ENCODE data around the gene TMED3.

Gene TMED3

DNA sequence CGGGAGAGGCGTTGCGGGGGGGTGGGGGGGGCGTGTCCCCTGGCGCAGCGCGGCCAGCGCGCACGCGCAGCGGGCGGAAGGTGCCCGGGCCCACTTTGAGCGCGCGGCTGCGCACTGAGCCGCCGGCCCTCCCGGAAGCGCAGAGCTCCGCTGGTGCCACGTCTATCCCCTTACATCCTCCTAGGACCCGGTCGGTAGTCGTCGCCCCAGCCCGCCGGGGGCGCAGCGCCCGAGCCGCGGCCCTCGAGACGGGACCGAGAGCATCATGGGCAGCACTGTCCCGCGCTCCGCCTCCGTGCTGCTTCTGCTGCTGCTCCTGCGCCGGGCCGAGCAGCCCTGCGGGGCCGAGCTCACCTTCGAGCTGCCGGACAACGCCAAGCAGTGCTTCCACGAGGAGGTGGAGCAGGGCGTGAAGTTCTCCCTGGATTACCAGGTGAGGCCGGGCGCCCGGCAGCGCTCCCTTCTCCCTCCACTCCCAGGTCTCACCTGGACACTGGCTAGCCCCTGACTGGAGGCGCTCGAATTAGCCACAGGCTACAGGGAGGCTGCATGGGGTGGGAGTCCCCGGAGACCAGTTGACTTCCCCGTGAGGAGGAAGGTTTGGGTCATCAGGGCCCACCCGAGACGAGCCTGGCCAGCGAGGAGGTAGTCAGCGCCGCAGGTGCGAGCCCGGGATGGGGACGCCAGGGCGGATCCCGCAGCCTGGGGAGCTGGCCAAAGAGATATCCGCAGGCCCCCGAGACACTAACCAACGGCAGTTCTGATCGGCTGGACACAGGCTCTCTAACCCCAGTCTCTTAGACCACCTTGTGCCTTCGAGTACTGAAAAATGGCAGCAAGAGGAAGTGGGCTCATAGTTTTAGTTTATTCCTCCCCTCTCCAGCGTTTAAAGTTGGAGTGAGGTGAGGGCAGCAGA lies at the start of gene TMED3:
Gene TMED3 (plus strand): TSS at position 128 of the 916 bp plus-strand sequence. CDS start 138 bp downstream, at position 266.
- DNase-seq: peak; percentile 81 to 96 (median 95)

- no peak for DNase-seq
Observed at GRCh38 chr15:79261836-79262235, 49.1 kb upstream of the TMED3 start.

- DNase-seq: no peak
Observed at GRCh38 chr15:79265167-79265566, 45.7 kb upstream of the TMED3 start.

- DNase-seq: no peak
Observed at GRCh38 chr15:79265987-79266579, 44.8 kb upstream of the TMED3 start.

GRCh38 chr15:79282371-79283251 lies 28.3 kb upstream of the TMED3 start, which contains the start of gene ANKRD34C:
Gene ANKRD34C, plus strand, starts transcription at chr15:79282722. Its CDS starts 10,563 bp downstream, at chr15:79293285.
- DNase-seq: peak in 2 of 3 experiments; percentile 68 to 79

DNA sequence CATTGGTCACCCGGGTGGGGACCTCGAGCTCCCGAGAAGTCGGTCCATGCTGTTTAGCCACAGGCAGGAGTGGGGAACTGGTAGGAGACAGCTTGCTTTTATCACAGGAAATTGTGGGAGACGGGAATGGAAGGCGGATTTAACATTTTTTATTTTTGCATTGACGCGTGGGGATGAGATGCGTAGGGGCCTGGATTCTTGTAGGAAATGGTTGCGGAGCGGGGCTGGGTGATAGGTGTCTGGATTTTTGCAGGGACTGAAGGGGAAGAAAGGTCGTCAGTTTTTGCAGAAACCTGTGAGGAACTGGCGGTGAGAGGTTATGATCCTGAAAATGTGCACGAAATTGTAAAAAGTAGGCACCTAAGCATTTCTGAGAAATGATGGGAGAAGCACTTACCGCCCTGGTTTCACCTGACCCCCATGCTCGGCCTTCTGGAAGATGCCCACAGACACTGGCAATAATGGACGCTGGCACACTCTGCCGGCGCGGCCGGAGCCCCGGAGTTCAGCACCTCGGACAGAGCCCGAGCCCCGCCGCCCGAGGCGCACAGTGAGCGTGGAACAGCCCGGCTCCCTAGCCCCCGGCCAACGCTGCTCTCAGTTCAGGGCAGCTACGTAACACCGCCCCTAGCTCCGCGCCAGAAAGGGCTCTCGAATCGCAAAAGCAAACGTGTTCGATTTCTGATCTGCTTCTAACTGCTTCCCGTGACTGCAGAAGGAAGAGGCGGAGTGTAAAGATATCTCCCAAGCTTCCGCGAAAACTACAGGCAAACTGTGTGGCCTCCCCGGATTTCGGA lies 27.5 kb upstream of the TMED3 start:
- DNase-seq: peak in 2 of 3 experiments; percentile 21 to 24

- no peak for DNase-seq
Observed at GRCh38 chr15:79290642-79291275, 20.2 kb upstream of the TMED3 start.

DNA sequence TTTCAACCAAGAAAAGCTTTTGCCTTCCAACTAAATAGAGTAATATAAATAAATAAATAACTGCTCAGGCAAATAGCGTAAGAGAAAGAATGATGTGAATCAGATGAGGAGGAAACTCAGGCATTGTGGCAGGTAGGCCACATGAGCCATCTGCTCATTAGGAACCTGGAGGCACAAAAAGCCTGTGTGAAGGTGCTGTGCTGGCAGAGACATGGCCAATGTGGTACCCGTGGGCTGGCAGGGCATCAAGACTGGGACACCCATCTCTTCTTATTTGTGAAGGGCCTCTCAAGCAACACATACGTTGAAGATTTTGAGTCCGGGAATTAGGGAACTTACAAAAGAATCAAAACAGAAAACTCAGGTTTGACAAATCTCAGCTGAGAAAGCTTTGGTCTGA lies 18.9 kb upstream of the TMED3 start:
- no peak for DNase-seq

DNA sequence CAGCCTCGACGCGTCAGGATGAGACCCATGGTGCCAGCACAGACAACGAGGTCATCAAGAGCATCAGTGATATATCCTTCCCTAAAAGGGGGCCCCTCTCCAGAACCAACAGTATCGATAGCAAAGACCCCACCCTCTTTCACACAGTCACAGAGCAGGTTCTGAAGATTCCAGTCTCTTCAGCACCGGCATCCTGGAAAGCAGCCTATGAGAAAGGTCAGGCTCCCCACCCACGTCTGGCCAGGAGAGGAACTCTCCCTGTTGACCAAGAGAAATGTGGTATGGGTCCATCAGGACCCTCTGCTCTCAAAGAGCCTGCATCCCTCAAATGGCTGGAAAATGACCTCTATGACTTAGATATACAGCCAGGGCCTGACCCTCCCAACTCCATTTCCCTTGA lies 16.8 kb upstream of the TMED3 start:
- no peak for DNase-seq

GRCh38 chr15:79296583-79296982 lies 14.3 kb upstream of the TMED3 start:
- no peak for DNase-seq

DNA sequence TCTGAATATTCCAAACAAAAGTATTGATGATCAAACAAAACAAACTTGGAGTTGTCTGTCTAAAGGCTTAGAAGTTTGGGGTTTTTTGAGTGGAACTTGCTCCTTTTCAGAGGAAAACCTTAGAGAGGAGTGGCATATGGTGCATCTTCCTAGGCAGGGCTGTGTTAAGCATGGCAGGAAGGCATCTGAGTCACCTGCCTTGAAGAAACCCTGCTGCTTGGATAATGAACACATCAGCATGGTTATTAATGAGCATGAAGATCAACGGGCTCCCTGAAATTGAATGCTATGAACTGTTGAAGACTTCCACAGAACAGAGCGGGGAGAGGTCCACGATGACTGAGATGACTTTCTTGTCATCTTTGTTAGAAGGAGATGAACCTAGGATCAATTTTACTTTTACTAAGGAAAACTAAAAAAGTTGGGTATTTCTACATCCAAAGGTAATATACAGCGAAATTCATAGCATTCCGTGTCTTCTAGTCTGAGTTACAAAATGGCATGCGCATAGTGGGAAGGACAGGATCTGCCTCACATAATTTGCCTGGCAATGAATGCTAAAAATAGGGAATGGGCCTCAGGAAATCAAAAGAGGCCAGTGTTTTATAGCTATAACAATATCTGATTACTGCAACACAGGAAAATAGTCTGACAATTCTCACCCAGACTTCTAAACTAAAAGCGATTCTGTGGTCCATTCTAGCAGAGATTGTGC lies 11.6 kb upstream of the TMED3 start:
- peak in 1 of 3 experiments; percentile 39 for DNase-seq

GRCh38 chr15:79299841-79300235 lies 11.1 kb upstream of the TMED3 start:
- no peak for DNase-seq

DNA sequence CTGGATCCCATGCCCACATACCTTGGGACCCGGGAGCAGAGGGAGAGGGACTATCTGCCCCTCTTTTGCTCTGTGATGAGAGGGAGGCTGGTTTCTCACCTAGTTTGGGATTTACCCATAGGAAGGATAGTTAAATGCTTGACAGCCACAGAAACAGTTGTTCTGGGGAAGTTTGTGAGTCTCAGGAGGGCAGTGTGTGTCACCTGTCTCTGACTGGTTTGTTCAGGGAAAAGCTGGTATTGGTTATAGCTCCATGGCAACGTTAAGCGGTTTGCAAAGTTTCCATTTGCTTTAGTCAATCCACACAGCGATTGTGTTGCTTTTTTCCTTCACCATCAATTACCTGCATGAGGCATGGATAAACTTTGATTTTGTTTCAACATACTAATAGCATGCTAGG lies 3.7 kb upstream of the TMED3 start:
- no peak for DNase-seq

- no peak for DNase-seq
Observed at GRCh38 chr15:79308874-79309273, 2.0 kb upstream of the TMED3 start.

- peak in 1 of 3 experiments; percentile 51 for DNase-seq
Observed at GRCh38 chr15:79310612-79310984, 314 bp upstream of the TMED3 start.

DNA sequence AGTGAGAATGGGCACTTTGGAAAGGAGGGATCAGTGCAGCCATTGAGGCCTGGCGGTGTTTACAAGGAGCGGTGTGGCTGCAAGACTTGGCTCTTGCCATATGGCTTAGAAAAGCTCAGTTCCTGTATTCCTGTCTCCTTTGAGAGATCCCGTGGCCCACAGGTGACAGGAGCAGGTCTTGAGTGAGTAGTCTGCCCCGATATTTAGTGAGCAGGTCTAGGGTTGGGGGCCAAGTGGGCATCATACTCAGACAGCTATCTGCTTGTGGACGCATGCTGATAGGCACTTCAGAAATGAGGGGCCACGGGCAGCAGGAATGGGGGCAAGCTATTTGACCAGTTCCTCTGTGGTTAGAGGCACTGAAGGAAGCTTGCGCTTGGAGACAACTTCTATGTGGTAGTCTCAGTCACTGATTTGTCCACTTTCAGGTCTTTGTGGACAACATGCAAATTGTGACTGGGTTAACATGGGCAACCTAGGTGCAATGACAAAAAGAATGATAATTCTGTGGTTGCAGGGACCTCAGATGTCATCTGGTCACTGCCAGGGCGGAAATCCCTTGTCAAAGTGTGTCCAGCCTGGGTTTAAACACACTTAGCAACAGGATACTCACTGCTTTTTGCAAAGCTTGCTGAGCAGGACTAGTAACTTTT lies 1.1 kb downstream of the TMED3 start:
- peak in 1 of 3 experiments; percentile 55 for DNase-seq

DNA sequence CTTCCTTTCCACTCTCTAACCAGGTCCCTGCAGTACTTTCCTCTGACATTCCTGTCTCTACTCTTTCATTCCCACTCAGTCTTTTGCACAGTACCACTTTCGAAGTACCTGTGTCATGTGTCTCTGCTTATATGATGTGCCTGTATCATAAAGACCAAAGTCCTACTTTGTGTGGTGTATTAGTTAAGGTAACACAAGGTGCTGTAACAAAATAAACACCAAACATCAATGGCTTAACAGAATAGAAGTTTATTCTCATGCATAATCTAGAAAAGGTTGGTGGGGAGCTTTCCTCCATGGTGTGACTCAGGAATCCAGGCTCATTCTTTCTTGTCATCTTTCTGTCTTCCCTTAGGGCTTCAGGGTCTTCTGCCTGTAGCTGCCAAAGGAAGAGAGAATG lies 3.3 kb downstream of the TMED3 start:
- DNase-seq: no peak

- no peak for DNase-seq
Observed at GRCh38 chr15:79314811-79315210, 3.9 kb downstream of the TMED3 start.

DNA sequence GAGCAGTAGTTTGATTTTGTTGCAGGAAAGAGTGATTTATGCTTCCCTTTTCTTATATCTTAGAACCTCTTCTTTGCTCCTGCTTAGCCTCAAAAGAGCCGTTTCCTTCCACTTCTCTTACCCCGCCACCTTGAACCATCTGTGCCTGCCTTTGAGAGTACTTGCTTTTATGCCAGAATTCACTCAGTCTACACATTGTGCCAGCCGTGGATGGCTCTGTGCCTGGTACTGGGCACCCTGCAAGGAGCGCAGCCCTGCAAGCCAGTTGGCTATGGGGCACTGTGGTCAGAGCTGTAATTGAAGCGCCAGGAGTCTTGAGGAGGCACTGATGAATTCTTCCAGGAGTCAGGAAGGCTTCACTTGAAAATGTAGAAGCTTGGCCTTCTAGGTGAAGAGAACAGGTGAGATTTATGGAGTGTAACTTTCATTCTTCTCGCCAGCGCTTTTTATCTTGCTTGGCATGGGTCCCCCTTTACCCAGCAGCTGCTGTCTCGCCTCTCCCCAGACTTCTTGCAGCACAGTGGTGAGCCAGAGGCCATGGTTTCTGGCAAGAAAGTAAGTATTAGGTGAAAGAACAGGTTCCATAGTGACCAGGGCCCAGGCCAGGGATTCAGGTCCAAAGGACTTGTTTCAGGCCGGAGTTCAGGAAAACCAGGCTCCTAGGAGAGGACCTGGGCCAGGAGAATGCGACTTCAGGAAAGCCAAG lies 4.9 kb downstream of the TMED3 start:
- no peak for DNase-seq

DNA sequence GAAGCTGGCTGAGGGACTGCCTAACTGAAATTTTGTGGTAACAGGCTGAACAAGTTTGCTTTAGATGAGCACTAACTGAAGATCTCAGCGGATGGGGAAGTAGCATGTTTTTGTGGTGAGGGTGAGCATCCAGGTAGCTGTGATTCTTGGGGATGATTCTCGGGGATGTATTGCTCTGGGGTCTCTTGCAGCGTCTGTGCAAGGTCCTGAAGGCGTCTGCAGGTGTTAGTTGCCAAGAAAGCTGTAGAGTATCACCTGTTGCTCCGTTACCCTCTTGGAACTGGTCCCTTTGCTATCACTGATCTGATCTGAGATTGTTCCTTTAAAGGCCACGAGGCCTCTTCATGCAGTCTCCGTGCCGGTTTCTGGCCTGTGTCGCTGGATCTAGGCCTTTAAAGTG lies 6.0 kb downstream of the TMED3 start:
- no peak for DNase-seq
